Stimulated activated CD8-positive, alpha-beta memory T cell treated with anti-CD3 and anti-CD28 coated beads, Interleukin-4, amount 100 ng/mL, for 48 hours (primary cell): ENCODE data around the gene DERL3.
A peak's percentile ranks its signal among the peaks of the same experiment; 100 is the strongest.
"Not testable (repeated sequence)": the region's sequence is repeated elsewhere in the genome, so short reads cannot be mapped to it uniquely, and the experiment has no call there.

Source experiments
- DNase-seq: peaks from one replicate; pipeline ENCODE4 v3.0.0-alpha.2; 2020

DERL3 gene

DNA sequence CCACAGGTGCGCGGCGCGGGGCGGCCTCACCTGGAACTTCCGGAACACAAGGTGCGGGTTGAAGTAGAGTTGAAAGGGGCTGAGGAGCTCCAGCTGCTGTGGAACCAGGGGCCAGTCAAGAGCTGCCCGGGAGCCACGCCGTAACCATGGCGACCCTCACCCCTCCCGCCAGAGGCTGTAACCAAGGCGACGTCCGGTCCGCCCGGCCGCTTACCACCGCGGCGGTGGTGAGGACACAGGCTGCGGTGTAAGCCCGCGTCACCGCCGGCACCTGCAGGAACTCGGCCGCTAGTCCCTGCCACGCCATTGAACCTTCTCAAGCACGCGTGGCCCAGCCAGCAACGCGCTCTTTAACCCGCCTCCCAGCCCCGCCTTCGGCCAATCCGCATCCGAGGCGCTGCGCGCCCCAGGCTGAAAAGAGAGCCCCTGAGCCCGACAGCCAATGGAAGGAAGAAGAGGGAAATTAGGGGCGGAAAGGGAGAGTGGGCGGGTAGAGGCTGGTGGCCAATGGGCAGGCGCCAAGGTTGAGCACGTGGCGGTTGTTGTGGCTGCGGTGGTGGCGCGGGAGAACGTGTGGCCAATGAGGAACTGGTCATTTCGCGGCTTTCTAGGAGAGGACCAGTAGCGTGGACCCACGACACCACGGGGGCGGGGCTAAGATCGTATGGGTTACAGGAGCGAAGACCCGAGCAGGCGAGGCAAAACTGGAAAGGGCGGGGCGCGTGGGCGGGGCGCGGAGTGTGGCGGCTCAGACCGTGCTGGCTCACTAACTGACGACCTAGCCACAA lies at the start of gene DERL3:
TSS of gene DERL3 (minus strand) at position 326 of the 788 bp plus-strand sequence. CDS start at position 307, 19 bp downstream.
- peak; percentile 98 for DNase-seq

DNA sequence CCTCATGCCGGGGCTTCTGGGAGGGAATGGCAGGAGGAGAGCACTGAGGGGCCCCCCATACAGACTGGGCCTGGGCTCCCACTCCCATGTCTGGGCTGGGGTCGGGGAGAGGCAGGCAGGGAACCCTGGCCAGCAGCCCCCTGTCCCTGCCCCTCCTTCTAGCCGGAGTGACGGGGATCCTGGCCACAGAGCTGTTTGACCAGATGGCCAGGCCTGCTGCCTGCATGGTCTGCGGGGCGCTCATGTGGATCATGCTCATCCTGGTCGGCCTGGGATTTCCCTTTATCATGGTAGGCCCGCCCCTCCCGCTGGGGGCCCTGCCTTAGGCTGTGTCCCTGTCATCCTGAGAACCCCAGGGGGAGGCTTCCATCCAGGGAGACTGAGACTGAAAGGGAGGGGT lies 45.3 kb upstream of the DERL3 start:
- DNase-seq = no peak

DNA sequence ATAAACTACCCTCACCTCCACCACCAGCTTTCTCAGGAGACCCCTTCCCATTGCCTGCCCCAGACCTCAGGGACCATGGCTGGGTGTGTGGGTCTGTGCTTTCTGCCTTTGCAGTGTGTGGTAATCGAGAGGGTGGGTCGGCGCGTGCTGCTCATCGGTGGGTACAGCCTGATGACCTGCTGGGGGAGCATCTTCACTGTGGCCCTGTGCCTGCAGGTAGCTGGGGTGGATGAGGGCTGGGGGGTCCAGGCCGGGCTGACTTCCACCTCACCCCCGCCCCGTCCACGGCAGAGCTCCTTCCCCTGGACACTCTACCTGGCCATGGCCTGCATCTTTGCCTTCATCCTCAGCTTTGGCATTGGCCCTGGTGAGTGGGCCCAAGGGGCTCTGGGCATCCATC lies 44.9 kb upstream of the DERL3 start:
- DNase-seq = no peak

DNA sequence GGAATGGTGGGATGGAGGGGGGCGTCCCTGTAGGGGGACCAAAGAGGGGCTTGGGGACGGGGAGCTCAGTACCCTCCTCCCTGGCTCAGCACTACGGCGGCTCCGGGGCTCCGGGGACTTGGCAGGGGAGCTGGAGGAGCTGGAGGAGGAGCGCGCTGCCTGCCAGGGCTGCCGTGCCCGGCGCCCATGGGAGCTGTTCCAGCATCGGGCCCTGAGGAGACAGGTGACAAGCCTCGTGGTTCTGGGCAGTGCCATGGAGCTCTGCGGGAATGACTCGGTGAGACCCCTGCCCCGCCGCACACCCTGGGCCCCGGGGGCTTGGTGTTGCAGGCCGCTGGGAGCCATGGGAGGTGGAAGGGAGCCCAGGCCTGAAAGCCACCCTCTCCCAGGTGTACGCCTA lies 43.6 kb upstream of the DERL3 start:
- no peak for DNase-seq

DNA sequence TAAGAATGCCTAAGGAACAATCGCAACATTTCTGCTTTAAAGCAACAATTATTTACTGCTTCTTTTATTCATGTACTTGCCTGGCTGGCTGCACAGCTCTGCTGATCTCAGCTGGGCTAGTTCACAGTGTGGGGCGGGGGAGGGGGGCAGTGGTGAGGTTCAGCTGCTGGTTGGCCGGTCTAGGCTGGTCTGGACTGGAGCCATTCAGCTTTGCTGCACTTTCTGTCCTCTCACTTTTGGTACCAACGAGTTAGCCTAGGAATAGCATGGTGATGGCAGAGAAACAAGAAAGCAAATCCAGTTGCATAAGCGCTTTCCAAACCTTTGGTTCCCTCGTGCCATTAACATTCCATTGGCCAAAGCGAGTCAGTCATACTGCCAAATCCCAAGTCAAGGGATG lies 39.4 kb upstream of the DERL3 start:
- no peak for DNase-seq

DNA sequence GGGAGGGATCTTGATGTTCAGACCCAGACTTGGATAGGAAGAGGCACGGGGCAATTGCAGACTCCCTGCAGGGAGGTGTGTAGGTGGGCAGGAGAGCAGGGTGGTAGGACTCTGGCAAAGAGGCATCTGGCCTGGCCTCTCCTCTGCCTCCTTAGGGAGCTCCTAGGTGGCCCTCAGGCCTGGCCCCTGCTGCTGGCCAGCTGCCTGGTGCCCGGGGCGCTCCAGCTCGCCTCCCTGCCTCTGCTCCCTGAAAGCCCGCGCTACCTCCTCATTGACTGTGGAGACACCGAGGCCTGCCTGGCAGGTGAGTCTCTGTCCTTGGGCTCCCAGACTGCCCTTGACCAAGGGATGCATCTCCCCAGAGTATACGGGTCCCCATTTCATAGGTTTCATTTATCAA lies 38.8 kb upstream of the DERL3 start:
- DNase-seq = no peak

DNA sequence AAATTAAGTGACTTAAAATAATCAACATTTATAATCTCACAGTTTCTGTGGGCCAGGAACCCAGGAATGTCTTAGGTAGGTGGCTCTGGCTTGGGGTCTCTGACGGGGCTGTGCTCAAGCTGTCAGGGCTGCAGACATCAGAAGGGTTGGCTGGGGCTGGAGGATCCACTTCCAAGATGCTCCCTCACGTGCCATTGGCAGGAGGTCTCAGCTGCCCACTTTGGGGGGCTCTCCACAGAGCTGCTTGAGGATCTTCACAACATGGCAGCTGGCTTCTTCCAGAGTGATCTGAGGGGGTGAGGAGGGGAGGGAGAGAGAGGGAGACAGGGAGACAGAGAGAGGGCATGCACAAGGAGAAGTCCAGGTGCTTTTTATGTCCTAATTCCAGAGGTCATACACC lies 37.0 kb upstream of the DERL3 start:
- DNase-seq = no peak

DNA sequence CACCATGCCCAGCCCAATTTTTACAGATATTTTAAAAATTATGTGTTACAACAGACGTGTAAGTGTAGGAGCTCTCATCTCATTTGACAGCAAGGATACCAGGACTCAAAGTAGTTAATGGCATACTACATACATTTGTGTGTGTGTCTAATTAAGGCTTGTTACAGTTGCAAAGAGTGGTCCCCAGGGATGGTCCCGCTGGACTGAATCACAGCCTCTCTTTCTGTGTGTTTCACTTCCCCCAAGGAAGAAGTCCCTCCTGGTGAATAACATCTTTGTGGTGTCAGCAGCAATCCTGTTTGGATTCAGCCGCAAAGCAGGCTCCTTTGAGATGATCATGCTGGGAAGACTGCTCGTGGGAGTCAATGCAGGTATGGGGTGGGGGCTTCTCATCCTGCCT lies 36.1 kb upstream of the DERL3 start:
- no peak for DNase-seq

DNA sequence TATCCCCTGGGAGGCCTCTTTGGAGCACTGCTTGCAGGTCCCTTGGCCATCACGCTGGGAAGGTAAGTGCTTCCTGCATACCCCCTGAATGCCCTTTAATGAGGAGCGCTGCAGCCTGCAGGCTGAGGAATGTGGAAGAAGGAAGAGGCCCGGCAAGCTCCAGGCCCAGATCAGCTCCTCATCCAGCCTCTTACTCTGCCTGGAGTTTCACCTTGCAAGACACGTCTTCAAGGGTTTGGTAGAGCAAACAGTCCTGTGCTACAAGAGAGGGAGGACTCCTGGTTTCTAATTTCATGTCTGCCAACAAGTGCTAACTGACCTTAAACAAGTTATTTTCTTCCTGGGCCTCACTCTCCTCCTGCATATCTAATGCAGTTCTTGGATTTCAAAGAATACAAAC lies 29.8 kb upstream of the DERL3 start:
- no peak for DNase-seq

DNA sequence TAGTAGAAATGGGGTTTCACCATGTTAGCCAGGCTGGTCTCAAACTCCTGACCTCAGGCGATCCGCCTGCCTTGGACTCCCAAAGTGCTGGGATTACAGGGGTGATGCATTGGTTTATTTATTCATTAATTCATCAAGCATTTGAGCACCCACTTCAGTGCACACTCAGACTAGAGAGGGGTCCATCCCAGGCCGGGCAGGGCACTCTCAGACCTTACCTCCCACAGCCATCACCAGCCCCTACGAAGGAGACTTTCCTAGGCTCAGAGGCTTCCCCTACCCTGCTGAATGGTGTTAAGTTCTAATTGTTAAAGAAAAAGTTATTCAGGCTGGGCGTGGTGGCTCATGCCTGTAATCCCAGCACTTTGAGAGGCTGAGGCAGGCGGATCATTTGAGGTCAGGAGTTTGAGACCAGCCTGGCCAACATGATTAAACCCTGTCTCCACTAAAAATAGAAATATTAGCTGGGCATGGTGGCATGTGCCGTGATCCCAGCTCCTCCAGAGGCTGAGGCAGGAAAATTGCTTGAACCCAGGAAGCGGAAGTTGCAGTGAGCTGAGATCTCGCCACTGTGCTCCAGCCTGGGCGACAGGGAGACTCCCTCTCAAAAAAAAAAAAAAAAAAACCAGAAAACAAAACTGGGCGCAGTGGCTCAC lies 25.8 kb upstream of the DERL3 start:
- DNase-seq = not testable (repeated sequence)

DNA sequence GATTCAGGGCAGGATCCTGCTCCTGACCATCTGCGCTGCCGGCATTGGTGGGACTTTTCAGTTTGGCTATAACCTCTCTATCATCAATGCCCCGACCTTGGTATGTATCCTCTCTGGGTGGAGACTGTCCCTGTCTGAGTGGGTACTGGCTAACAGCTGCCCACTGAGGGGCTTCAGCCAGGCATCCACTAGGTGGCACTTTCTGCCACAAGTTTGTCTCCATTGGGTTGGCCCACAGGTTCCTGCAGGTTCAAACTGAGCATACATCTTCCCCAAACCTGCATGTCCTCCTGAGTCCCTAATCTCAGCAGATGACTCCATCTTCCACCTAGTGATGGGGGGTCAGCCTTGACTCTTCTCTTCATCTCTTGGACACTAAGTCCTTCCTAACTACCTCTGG lies 23.3 kb upstream of the DERL3 start:
- DNase-seq = peak; percentile 54

DNA sequence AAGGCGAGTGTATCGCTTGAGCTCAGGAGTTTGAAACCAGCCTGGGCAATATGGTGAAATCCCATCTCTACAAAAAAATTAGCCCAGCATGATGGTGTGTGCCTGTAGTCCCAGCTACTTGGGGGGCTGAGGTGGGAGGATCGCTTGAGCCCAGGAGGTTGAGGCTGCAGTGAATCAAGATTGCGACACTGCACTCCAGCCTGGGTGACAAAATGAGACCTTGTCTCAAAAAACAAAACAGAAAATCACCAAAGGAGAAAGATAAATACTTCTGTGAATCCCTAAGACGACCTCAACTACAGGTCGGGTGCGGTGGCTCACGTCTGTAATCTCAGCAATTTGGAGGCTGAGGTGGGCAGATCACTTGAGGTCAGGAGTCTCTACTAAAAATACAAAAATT lies 21.4 kb upstream of the DERL3 start:
- not testable (repeated sequence) for DNase-seq

DNA sequence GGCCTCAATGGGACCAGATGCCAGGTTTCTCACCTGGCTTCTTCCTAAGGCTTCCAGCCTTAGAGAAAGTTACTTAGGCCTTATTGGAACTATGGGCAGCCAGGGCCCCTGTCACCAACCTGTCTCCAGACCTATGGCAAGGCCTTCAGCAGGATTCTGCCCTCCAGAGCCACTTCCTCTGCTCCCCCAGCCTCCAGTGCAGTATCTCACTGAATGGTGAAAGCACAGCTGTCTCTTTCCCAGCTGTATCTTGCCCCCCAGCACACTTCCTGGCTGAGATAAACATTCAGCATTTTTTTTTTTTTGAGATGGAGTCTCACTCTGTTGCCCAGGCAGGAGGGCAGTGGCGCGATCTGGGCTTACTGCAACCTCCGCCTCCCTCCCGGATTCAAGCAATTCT lies 20.4 kb upstream of the DERL3 start:
- no peak for DNase-seq

DNA sequence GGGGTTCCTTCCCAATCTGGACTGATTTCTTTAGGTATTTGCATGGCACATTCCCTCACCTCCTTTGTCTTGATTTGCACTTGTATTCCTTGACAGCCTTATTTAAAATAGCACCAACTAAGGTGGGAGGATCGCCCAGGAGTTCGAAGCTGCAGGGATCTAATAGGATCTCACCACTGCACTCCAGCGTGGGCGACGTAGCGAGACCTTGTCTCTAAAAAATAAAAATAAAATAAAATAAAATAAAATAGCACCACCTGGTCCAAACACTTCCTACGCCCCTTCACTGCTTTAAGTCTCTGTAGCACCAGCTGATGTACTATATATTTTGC lies 19.6 kb upstream of the DERL3 start:
- no peak for DNase-seq

DNA sequence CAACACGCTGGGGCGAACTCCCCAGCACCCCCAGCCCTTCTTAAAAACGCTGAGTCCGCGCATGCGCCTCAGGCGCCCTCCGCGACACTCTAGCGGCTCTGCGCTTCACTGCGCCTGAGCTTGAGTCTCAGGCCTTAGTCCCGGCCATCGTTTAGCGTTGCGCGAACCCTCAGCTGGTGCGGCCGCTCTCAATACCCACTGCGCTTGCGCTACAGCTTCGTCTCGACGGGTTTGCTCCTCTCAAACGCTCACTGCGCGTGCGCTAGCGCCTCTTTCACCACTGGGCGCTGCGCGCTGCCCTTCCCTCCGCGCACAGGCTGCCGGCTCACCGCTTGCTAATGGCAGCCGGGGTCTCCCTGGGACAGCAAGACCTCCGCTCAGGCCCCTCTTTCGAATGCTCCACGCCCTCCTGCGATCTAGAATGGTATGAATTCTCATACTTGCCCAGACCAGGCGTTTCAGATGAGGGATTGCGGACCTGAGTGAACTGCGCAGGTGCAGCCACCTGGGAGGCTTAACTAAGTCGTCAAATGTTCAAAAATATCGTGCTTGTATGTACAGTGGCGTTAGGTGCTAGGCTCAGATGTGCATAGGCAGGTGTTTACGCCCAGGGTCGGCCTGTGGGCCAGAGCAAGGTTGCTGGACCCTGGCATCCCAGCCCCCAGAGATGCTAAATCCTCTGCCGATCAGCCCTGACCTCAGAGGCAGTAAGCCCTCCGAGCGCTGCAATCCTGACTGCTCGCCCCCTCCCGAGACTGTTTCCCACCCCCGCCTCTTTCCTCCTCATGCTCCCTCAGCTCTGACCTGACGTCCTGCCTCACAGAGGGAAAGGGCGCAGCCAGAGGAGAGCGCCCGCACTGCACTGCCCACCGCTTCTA lies 19.0 kb upstream of the DERL3 start, which contains the start of gene SLC2A11:
TSS of gene SLC2A11 (plus strand) at position 270 of the 878 bp plus-strand sequence. CDS start at position 395, 125 bp downstream.
- DNase-seq = peak; percentile 95

DNA sequence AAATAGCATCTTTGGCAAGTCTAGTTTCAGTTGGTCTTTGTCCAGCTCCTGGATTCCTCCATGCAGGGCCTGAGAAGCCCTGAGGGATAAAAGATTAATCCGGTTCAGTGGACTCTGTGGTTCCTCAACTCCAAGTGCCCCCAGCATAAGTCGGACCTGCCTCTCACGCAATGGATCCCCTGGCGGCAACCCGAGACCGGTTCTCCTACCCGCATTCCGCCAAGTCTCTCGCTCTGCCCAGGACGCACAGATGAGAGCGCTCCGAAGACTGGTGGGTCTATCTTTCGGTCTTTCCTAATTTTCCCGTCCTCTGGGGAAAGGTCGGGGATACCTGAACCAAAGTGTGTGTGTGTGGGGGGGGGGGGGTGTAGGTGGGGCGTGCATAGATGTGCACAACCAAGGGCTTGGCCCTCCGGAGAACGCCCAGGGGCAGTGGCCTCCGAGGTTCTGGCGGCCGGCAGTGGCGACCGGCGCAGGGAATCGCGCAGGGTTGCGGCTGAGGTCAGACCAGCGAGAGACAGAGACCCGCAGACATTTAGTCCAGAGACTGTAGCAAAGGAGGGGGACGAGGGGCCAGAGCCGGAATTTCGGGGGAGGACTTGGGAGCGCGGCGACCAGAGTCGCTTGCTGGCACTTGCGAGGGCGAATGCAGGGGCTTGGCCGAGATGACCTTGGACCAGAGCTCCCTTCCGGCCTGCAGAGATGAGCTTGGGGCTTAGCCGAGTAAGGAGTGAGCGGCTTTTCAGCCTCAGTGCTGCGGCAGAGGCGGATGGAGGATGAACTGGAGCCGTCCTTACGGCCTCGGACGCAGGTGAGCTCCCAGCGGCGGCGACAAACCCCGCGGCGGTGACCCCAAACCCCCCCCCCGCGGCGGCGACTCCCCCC lies 18.2 kb upstream of the DERL3 start:
- DNase-seq = peak; percentile 66

DNA sequence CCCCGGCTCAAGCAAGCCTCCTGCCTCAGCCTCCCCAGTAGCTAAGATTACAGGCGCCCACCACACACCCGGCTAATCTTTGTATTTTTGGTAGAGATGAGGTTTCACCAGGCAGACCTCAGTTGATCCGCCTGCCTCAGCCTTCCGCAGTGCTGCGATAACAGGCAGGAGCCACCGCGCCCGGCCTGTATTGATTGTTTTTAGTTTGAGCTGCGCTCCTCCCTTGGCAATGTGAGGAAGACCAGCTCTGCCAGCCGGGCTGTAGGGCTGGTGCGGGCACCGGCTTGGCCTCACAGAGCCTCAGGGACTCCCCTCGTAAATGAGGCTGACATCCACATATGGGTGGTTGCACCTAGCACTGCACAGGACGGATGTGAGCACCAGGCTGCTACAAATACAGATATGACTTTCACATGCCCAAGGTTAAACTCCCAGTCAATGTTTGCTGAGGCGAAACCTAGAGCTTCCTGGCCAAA lies 11.4 kb upstream of the DERL3 start:
- DNase-seq = no peak

DNA sequence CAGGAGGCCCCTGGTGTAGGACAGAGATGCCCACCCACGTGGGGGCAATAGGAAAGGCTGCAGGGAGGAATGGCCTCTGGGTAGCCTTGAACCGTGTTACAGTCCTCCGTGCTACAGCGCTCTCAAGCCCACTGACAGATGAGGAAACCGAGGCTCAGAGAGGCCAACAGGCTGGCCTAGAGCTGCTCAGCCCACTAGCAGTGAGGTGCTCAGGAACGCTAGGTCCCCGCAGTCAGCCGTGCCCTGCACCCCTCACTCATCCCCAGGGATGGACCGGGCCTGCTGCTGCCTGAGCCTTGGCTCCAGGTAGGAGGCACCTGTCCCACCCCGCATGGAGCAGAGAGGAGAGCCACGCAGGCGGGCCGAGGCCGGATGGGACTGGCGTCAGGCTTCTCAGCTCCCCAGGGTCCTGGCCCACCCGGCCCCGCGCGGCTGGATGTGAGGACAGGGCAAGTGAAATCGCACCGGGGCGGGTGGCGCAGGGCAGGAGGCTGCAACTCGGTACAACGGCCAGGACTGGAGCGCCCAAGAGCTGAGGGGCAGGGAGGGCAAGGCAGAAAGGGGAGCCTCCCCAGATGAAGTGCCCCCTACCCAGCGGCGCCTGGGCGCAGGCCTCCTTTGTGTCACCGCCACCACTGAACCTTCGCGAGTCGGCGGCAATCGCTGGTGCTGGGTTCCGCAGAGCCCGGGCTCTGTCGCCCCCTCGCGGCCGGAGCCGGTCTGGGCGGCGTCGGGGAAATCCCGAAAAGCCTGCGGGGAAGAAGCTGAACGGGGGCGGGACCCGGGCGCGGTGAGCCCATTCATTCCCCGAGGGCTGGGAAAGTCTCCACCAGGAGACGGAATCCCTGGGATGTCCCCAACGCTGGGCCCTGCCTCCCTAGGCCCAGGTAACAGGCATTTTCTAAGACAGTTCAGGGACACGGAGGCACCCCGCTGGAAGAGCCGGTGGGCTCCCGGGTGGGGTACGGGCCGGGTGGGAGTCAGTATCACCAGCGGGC lies 10.5 kb upstream of the DERL3 start:
- peak; percentile 95 for DNase-seq

DNA sequence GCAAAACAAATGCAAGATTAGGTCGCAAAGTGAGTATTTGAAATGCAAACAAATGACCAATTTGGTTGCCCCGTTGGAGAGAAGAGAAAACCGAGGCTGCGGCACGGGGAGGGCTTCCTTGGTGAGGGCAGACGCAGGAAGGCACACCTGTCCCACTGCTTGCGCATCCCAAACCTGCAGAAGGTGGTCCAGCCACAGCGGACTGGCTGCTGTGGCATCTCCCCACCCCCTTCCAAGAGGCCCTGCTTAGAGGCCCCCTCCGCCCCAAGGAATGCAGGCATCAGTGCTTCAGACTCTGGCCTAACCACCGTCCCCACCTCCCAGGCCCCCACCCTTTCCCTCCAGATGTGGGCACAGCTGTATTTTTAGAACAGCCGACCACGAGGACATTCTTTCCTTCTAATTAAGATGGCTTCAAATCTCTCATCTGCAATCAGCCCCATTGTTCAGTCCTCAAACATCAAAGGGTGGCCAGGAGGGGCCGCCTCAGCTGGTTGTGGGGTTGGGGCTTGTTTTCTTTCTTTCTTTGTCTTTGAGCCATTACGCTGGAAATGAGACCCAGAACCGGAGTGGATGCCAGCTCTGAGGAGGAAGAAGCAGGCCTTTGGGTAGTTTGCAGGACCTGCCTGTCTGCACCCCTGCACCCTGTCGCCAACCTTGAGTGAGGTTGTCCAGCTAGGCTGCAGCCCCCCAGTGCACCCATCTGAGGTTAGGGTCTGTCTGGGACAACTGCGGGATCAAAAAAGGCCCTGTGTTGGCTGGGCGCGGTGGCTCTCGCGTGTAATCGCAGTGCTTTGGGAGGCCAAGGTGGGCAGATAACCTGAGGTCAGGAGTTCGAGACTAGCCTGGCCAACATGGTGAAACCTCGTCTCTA lies 9.4 kb upstream of the DERL3 start:
- no peak for DNase-seq

DNA sequence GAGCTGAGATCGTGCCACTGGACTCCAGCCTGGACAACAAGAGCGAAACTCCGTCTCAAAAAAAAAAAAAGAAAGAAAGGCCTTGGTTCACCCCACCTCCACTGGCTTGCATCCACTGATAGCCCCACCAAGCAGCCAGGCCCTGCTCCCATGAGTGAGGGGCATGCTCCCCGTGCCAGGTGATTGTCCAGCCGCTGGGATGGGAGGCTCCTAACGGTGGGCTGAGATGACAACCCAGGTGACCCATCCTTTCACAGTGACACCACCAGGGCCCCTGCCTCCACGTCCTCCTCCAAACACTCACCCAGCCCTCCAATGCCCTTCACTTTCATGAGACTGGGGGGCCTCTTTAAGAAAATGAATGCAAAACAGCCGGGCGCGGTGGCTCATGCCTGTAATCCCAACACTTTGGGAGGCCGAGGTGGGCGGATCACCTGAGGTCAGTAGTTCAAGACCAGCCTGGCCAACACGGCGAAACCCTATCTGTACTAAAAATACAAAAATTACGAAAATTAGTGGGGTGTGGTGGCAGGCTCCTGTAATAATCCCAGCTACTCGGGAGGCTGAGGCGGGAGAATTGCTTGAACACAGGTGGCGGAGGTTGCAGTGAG lies 8.6 kb upstream of the DERL3 start:
- DNase-seq = no peak
